PC-3 (cell line): ENCODE results near the gene SURF6. TPM values are rescaled to one million over a fixed set of nuclear protein-coding genes. Genes with fewer than 3 reads are reported as not detected.

Experiments used
- ATAC-seq: fragments of 200-7000 bp; cut with Tn5 transposase; 2 replicates; pipeline ENCODE4 v1.9.1; 2020; ENCODE audit warnings: mild to moderate bottlenecking, moderate library complexity
- BruUV-seq: library from RNA; stranded (reverse); fragments of 400-500 nt; replicated peaks from 2 replicates; lab custom pipeline; 2021; lab: Mats Ljungman, UMichigan
- CTCF ChIA-PET: fragments of 300-600 bp; sonication (Branson Sonifier 250); formaldehyde crosslinking; loops from one replicate; lab custom pipeline; 2022; ENCODE audit warnings: antibody characterized with exemption; lab: Charles Lee
- POLR2A ChIA-PET: fragments of 300-600 bp; sonication (Branson Sonifier 250); formaldehyde crosslinking; loops from one replicate; lab custom pipeline; 2022; ENCODE audit warnings: antibody characterized with exemption; ENCODE audit not compliant: unreplicated experiment; lab: Charles Lee
- DNase-seq: peaks from one replicate; pipeline ENCODE4 v3.0.0-alpha.2; 2015
- H2AFZ ChIP-seq: fragments of 300-600 bp; sonication (generic); 2 replicates; pipeline ENCODE4 v1.6.0; 2016; ENCODE audit warnings: antibody characterized with exemption, low read length
- H3F3A ChIP-seq: fragments of 300-600 bp; sonication (generic); one replicate; pipeline ENCODE4 v1.6.0; 2017; ENCODE audit warnings: antibody characterized with exemption, low read length, control low read depth, mild to moderate bottlenecking; ENCODE audit not compliant: unreplicated experiment
- H3K27ac ChIP-seq: fragments of 300-600 bp; sonication (generic); 2 replicates; pipeline ENCODE4 v1.5.1; 2016; ENCODE audit warnings: mild to moderate bottlenecking, low read length
- H3K27me3 ChIP-seq: fragments of 300-600 bp; sonication (generic); 2 replicates; pipeline ENCODE4 v1.6.1; 2016; ENCODE audit warnings: low read length, mixed read lengths
- H3K36me3 ChIP-seq: fragments of 300-600 bp; sonication (generic); 2 replicates; pipeline ENCODE4 v1.6.1; 2016; ENCODE audit warnings: low read depth, mixed run types, low read length, mixed read lengths
- H3K4me1 ChIP-seq: fragments of 300-600 bp; sonication (generic); 2 replicates; pipeline ENCODE4 v1.5.1; 2016; ENCODE audit warnings: low read length; ENCODE audit not compliant: insufficient read depth
- H3K4me2 ChIP-seq: fragments of 300-600 bp; sonication (generic); 2 replicates; pipeline ENCODE4 v1.6.0; 2016; ENCODE audit warnings: low read length
- H3K4me3 ChIP-seq: fragments of 300-600 bp; sonication (generic); 2 replicates; pipeline ENCODE4 v1.5.1; 2016; ENCODE audit warnings: mild to moderate bottlenecking, low read length, mixed read lengths
- H3K79me2 ChIP-seq: fragments of 300-600 bp; sonication (generic); 2 replicates; pipeline ENCODE4 v1.6.1; 2017; ENCODE audit warnings: low read length, mixed read lengths
- H3K9ac ChIP-seq: fragments of 300-600 bp; sonication (generic); 2 replicates; pipeline ENCODE4 v1.6.0; 2016; ENCODE audit warnings: mild to moderate bottlenecking, low read length
- H3K9me2 ChIP-seq: fragments of 300-600 bp; sonication (generic); replicated peaks from 2 replicates; pipeline ENCODE4 v1.6.1; 2016; ENCODE audit warnings: mixed run types, low read length, mixed read lengths
- H3K9me3 ChIP-seq: fragments of 300-600 bp; sonication (generic); 2 replicates; pipeline ENCODE4 v1.6.1; 2016; ENCODE audit warnings: low read length, mixed read lengths
- H4K20me1 ChIP-seq: fragments of 300-600 bp; sonication (generic); 2 replicates; pipeline ENCODE4 v1.6.1; 2016; ENCODE audit warnings: low read length, mixed read lengths
- EZH2 ChIP-seq: fragments of 300-600 bp; sonication (generic); IDR thresholded peaks from one replicate; pipeline ENCODE4 v1.6.1; 2017; ENCODE audit warnings: antibody characterized with exemption, mild to moderate bottlenecking, low read length; ENCODE audit not compliant: unreplicated experiment
- EZH2phosphoT487 ChIP-seq: fragments of 300-600 bp; sonication (generic); IDR thresholded peaks from 2 replicates; pipeline ENCODE4 v1.6.1; 2018; ENCODE audit warnings: mild to moderate bottlenecking, antibody characterized with exemption, low read length, borderline replicate concordance
- intact Hi-C: fragments of 100-400 bp; cut with micrococcal nuclease; formaldehyde crosslinking; loops from 2 replicates; pipeline ENCODE4 v1.9.0; 2023
- total RNA-seq: library from RNA; depleted of rRNA; stranded (reverse); fragments of >200 nt; gene quantifications from 2 replicates; pipeline ENCODE4 v1.2.3, GENCODE V29; 2014
- TF ChIP-seq, protein P1 (sequence below): fragments of 300-600 bp; sonication (generic); conservative IDR thresholded peaks from 2 replicates; pipeline ENCODE4 v1.5.1; 2017; ENCODE audit warnings: antibody characterized with exemption, low read depth, mild to moderate bottlenecking, low read length

SURF6 gene
- total RNA-seq, 1 experiment from 2014 or later, result 28.0 TPM

DNA sequence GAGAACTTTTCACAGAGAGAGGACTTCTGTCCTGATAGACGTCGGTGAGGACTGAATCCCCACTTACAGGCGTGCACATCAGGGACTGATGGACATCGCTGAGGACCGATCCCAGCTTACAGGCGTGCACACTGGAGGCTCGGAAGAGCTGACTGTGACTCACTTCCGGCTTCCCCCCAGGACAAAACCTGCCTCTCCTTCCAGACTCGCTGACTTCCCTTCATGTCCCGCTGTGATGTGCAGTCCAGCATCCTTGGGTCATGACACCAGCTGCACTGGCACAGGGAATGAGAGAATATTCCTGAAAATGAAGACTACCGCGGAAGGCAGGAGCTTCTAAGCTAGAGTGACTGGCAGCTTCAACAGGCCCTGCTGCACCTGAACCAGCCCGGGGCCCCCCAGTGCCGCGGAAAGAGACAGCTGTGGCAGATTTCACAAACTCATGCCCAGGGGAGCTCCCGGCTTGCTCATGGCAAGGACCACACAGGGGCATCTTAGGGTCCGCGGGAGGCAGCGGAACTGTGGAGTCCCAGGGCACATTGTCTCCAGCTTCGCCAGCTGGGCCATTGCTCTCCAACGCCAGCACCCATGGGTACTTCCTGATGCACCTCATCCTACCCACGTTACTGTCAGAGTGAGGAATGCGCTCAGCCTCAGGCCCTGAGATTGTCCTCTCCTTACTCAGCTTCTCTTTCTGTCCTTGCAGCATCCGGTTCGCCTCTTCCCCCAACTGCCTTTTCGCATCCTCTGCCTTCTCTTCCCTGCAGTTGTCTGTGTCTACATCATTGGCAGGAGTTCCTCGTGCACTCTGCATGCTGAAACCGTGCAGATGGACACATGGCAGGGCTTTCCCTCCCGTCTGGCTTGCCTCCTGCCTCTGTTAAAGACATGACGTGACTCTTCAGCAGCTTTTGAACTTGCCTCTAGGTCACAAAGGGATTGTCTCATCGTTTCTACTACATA lies 29.5 kb downstream of the SURF6 start:
- no peak overlapping the region for H3K27ac ChIP-seq
- no peaks in the 10 kb centered on the region for H3K9me2 ChIP-seq
- DNase-seq (no peak), ATAC-seq (no peak)
- H3K79me2 ChIP-seq, result no peaks in the 10 kb centered on the region
- no peak overlapping the region for H3K9ac ChIP-seq
- no peak overlapping the region for H2AFZ ChIP-seq
- POLR2A ChIA-PET, result interaction anchor here (0.7 kb wide), 1 partner anchor 42 kb away, joined by 3 read pairs; no protein-coding TSS in a partner anchor
- no TSS peak for BruUV-seq
- H3K36me3 ChIP-seq, result no peaks in the 10 kb centered on the region
- peaks cover 6% of the 10 kb centered on the region; the same call in 1 of the 2 replicates for H3K27me3 ChIP-seq
- H3F3A ChIP-seq, result no peaks in the 10 kb centered on the region
- no peak overlapping the region for H3K4me2 ChIP-seq
- TF ChIP-seq EZH2phosphoT487 (no peak), EZH2 (no peak)
- TF ChIP-seq, protein P1, sequence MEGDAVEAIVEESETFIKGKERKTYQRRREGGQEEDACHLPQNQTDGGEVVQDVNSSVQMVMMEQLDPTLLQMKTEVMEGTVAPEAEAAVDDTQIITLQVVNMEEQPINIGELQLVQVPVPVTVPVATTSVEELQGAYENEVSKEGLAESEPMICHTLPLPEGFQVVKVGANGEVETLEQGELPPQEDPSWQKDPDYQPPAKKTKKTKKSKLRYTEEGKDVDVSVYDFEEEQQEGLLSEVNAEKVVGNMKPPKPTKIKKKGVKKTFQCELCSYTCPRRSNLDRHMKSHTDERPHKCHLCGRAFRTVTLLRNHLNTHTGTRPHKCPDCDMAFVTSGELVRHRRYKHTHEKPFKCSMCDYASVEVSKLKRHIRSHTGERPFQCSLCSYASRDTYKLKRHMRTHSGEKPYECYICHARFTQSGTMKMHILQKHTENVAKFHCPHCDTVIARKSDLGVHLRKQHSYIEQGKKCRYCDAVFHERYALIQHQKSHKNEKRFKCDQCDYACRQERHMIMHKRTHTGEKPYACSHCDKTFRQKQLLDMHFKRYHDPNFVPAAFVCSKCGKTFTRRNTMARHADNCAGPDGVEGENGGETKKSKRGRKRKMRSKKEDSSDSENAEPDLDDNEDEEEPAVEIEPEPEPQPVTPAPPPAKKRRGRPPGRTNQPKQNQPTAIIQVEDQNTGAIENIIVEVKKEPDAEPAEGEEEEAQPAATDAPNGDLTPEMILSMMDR, result no peak
- no peaks in the 10 kb centered on the region for H3K9me3 ChIP-seq
- no peak overlapping the region for H3K4me3 ChIP-seq
- no peaks in the 10 kb centered on the region for H4K20me1 ChIP-seq
- intact Hi-C loops, result no loop called here
- CTCF ChIA-PET, result no interaction called here
- H3K4me1 ChIP-seq, result no peaks in the 10 kb centered on the region

GRCh38 chr9:133305731-133306130 lies 30.3 kb downstream of the SURF6 start:
- H3F3A ChIP-seq, result no peaks in the 10 kb centered on the region
- intact Hi-C loops, result no loop called here
- no peak for ATAC-seq
- no peak overlapping the region for H3K4me3 ChIP-seq
- H3K79me2 ChIP-seq, result no peaks in the 10 kb centered on the region
- TF ChIP-seq EZH2phosphoT487, result no peak
- TF ChIP-seq EZH2, result no peak
- TF ChIP-seq, protein P1, result no peak
- ChIA-PET CTCF (interaction anchor here (0.6 kb wide), 1 partner anchor 120 kb away, joined by 8 read pairs; no protein-coding TSS in a partner anchor), POLR2A (no interaction called here)
- H4K20me1 ChIP-seq, result no peaks in the 10 kb centered on the region
- no peak overlapping the region for H2AFZ ChIP-seq
- no peak for DNase-seq
- H3K9ac ChIP-seq, result no peak overlapping the region
- H3K27me3 ChIP-seq, result peaks cover 6% of the 10 kb centered on the region; the same call in 1 of the 2 replicates
- H3K4me2 ChIP-seq, result no peak overlapping the region
- BruUV-seq, result no TSS peak
- no peak overlapping the region for H3K27ac ChIP-seq
- no peaks in the 10 kb centered on the region for H3K36me3 ChIP-seq
- no peaks in the 10 kb centered on the region for H3K9me2 ChIP-seq
- no peaks in the 10 kb centered on the region for H3K9me3 ChIP-seq
- H3K4me1 ChIP-seq, result no peaks in the 10 kb centered on the region
